B cell (primary cell): Measurements from ENCODE around the gene ARHGAP26. TPM values are rescaled to one million over a fixed set of nuclear protein-coding genes. Genes with fewer than 3 reads are reported as not detected.

ENCODE experiments used
- ATAC-seq: fragments of 200-7000 bp; cut with Tn5 transposase; one replicate; pipeline ENCODE4 v1.10.0; 2021; ENCODE audit warnings: low read depth, mild to moderate bottlenecking, moderate number of reproducible peaks, moderate library complexity
- CTCF ChIA-PET: fragments of 350-600 bp; sonication (Branson Sonifier 250); formaldehyde crosslinking; loops from one replicate; lab custom pipeline; 2021; ENCODE audit warnings: antibody characterized with exemption, inconsistent platforms; lab: Charles Lee
- POLR2A ChIA-PET: fragments of 350-600 bp; sonication (Branson Sonifier 250); formaldehyde crosslinking; loops from one replicate; lab custom pipeline; 2021; ENCODE audit warnings: antibody characterized with exemption; lab: Charles Lee
- DNase-seq: peaks from one replicate; pipeline ENCODE4 v3.0.0; 2013
- H2AFZ ChIP-seq: 2 replicates; pipeline ENCODE4 v1.6.1; 2012; ENCODE audit warnings: mild to moderate bottlenecking, low read depth, low read length; ENCODE audit not compliant: insufficient read depth, poor library complexity, severe bottlenecking
- H3K27ac ChIP-seq, 2 donors: 1 replicate in 1 of 2; 2 replicates in 1 of 2; pipeline ENCODE4 v1.5.1; 2012 to 2013; ENCODE audit warnings: low read length in 2 of 2, mild to moderate bottlenecking in 2 of 2, moderate library complexity in 1 of 2
- H3K27me3 ChIP-seq, 4 experiments: fragments of 200-600 bp in 1 of 4; sonication (generic) in 1 of 4; replicated peaks in 1 of 4; 1 replicate in 2 of 4; 2 replicates in 2 of 4; pipeline versions ENCODE4 v1.6.1 to v1.7.0; 2013 to 2016; ENCODE audit warnings: low read length in 3 of 4, mild to moderate bottlenecking in 2 of 4, mixed read lengths in 1 of 4, moderate library complexity in 1 of 4; ENCODE audit not compliant: insufficient read depth in 4 of 4, control insufficient read depth in 3 of 4; ENCODE audit errors: control extremely low read depth in 1 of 4
- H3K36me3 ChIP-seq, 2 experiments: replicated peaks in 1 of 2; 1 replicate in 1 of 2; 2 replicates in 1 of 2; pipeline versions ENCODE4 v1.6.1 to v1.7.1; 2013; ENCODE audit warnings: low read length in 1 of 2; ENCODE audit not compliant: insufficient read depth in 2 of 2, control insufficient read depth in 1 of 2; ENCODE audit errors: control extremely low read depth in 1 of 2, extremely low read depth in 1 of 2
- H3K4me1 ChIP-seq, 2 donors: fragments of 200-600 bp in 1 of 2; sonication (generic) in 1 of 2; 1 replicate in 1 of 2; 2 replicates in 1 of 2; pipeline versions ENCODE4 v1.5.1 to v1.6.1; 2013 to 2017; ENCODE audit warnings: low read length in 2 of 2; ENCODE audit not compliant: control insufficient read depth in 2 of 2, insufficient read depth in 2 of 2
- H3K4me2 ChIP-seq: replicated peaks from 2 replicates; pipeline ENCODE3; 2012; ENCODE audit warnings: mild to moderate bottlenecking, low read depth, low read length; ENCODE audit not compliant: poor library complexity, severe bottlenecking
- H3K4me3 ChIP-seq, 5 experiments: fragments of 200-600 bp in 1 of 5; sonication (generic) in 1 of 5; 1 replicate in 3 of 5; 2 replicates in 2 of 5; pipeline versions ENCODE4 v1.5.1 to v1.7.0; 2011 to 2016; ENCODE audit warnings: low read length in 4 of 5, mild to moderate bottlenecking in 4 of 5, low read depth in 2 of 5, control low read depth in 1 of 5, moderate library complexity in 1 of 5; ENCODE audit not compliant: insufficient read depth in 1 of 5; ENCODE audit errors: control extremely low read depth in 1 of 5, extremely low read depth in 1 of 5
- H3K79me2 ChIP-seq: fragments of 200-600 bp; sonication (generic); one replicate; pipeline ENCODE4 v1.6.0; 2016; ENCODE audit warnings: low read length; ENCODE audit not compliant: control insufficient read depth, insufficient read depth
- H3K9ac ChIP-seq: fragments of 200-600 bp; sonication (generic); 2 replicates; pipeline ENCODE4 v1.6.1; 2017; ENCODE audit warnings: mild to moderate bottlenecking, low read length, moderate library complexity
- H3K9me3 ChIP-seq, 3 donors: one replicate each; pipeline versions ENCODE4 v1.6.1 to v1.7.1; 2013; ENCODE audit warnings: low read length in 2 of 3; ENCODE audit not compliant: control insufficient read depth in 2 of 3, insufficient read depth in 1 of 3; ENCODE audit errors: control extremely low read depth in 1 of 3
- H4K20me1 ChIP-seq: 2 replicates; pipeline ENCODE4 v1.6.0; 2012; ENCODE audit warnings: mild to moderate bottlenecking, low read length; ENCODE audit not compliant: insufficient read depth, control insufficient read depth, poor library complexity, severe bottlenecking
- H3K27ac Mint-ChIP-seq: one replicate; pipeline ENCODE4 v1.8.0; 2021; ENCODE audit warnings: mixed read lengths
- H3K27me3 Mint-ChIP-seq: one replicate; pipeline ENCODE4 v1.8.0; 2021; ENCODE audit warnings: mixed read lengths
- H3K4me1 Mint-ChIP-seq: one replicate; pipeline ENCODE4 v1.8.0; 2021; ENCODE audit warnings: mixed read lengths
- H3K4me3 Mint-ChIP-seq: one replicate; pipeline ENCODE4 v1.8.0; 2021; ENCODE audit warnings: mixed read lengths
- H3K9me3 Mint-ChIP-seq: one replicate; pipeline ENCODE4 v1.8.0; 2022; ENCODE audit warnings: mixed read lengths; ENCODE audit not compliant: insufficient read depth
- EZH2 ChIP-seq: IDR thresholded peaks from 2 replicates; pipeline ENCODE4 v1.6.1; 2012; ENCODE audit warnings: borderline replicate concordance, low read depth, mild to moderate bottlenecking, moderate library complexity, low read length; ENCODE audit not compliant: insufficient read depth, poor library complexity, severe bottlenecking
- WGBS: methylation state at CpG from one replicate; pipeline ENCODE4 v1.1.5; 2013; ENCODE audit warnings: missing lambda C conversion rate; ENCODE audit not compliant: insufficient coverage; 5-methylcytosine and 5-hydroxymethylcytosine counted together
- intact Hi-C: fragments of 100-400 bp; cut with micrococcal nuclease; formaldehyde crosslinking; loops from one replicate; pipeline ENCODE4 v1.10.0; 2022
- polyA plus RNA-seq: library from polyadenylated mRNA; depleted of rRNA; stranded (reverse); fragments of >200 nt; gene quantifications from 2 replicates; pipeline ENCODE4 v1.2.3, GENCODE V29; 2012
- total RNA-seq, 2 donors: library from RNA; stranded (reverse); fragments of 120-200 nt in 1 of 2; gene quantifications; 1 replicate in 1 of 2; 2 replicates in 1 of 2; pipeline versions ENCODE4 v1.2.3 to v1.2.4, GENCODE V29; 2013 to 2022
- TF ChIP-seq, protein P1 (sequence below): fragments of 200-600 bp; IDR thresholded peaks from one replicate; pipeline ENCODE4 v1.8.0; 2022; ENCODE audit warnings: antibody characterized with exemption, mild to moderate bottlenecking

ARHGAP26 gene
- total and polyA plus RNA-seq, 2 donors (not counting 1 experiment from before 2014, with no cell fraction given), result 1.8 to 22.5 TPM

GRCh38 chr5:142825378-142826089 is 55.4 kb downstream of the ARHGAP26 start:
- H3K27ac Mint-ChIP-seq, result no peak overlapping the region
- H3K9me3 Mint-ChIP-seq, result no peaks in the 10 kb centered on the region
- ATAC-seq, result no peak
- Histone ChIP-seq H3K79me2 (peaks cover 8% of the 10 kb centered on the region), H3K36me3 (no peaks in the 10 kb centered on the region), H3K27ac (no peak overlapping the region), H3K9me3 (no peaks in the 10 kb centered on the region), H2AFZ (no peak overlapping the region), H3K4me1 (peaks cover 0 to 2% of the 10 kb centered on the region in 2 donors), H3K4me3 (no peak overlapping the region), H3K9ac (no peak overlapping the region), H3K27me3 (no peaks in the 10 kb centered on the region), H4K20me1 (no peaks in the 10 kb centered on the region), H3K4me2 (no peak overlapping the region)
- CTCF ChIA-PET, result no interaction called here
- DNase-seq, result no peak
- no peaks in the 10 kb centered on the region for H3K27me3 Mint-ChIP-seq
- POLR2A ChIA-PET, result no interaction called here
- H3K4me1 Mint-ChIP-seq, result peaks cover 2% of the 10 kb centered on the region
- WGBS, result 88% methylated on average over 9 of the region's 13 CpGs
- TF ChIP-seq, protein P1, sequence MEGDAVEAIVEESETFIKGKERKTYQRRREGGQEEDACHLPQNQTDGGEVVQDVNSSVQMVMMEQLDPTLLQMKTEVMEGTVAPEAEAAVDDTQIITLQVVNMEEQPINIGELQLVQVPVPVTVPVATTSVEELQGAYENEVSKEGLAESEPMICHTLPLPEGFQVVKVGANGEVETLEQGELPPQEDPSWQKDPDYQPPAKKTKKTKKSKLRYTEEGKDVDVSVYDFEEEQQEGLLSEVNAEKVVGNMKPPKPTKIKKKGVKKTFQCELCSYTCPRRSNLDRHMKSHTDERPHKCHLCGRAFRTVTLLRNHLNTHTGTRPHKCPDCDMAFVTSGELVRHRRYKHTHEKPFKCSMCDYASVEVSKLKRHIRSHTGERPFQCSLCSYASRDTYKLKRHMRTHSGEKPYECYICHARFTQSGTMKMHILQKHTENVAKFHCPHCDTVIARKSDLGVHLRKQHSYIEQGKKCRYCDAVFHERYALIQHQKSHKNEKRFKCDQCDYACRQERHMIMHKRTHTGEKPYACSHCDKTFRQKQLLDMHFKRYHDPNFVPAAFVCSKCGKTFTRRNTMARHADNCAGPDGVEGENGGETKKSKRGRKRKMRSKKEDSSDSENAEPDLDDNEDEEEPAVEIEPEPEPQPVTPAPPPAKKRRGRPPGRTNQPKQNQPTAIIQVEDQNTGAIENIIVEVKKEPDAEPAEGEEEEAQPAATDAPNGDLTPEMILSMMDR, result no peak
- TF ChIP-seq EZH2, result no peak
- H3K4me3 Mint-ChIP-seq, result no peak overlapping the region
- intact Hi-C loops, result no loop called here

GRCh38 chr5:142826093-142826492 is 55.9 kb downstream of the ARHGAP26 start:
- no peak for ATAC-seq
- H3K4me3 Mint-ChIP-seq, result no peak overlapping the region
- no peaks in the 10 kb centered on the region for H3K9me3 ChIP-seq
- TF ChIP-seq, protein P1, result no peak
- TF ChIP-seq EZH2, result no peak
- peaks cover 0 to 2% of the 10 kb centered on the region in 2 donors for H3K4me1 ChIP-seq
- H4K20me1 ChIP-seq, result no peaks in the 10 kb centered on the region
- no peak overlapping the region for H2AFZ ChIP-seq
- CTCF ChIA-PET, result no interaction called here
- no peak overlapping the region for H3K27ac ChIP-seq
- no peaks in the 10 kb centered on the region for H3K36me3 ChIP-seq
- no peak for DNase-seq
- H3K9me3 Mint-ChIP-seq, result no peaks in the 10 kb centered on the region
- intact Hi-C loops, result no loop called here
- peaks cover 2% of the 10 kb centered on the region for H3K4me1 Mint-ChIP-seq
- POLR2A ChIA-PET, result no interaction called here
- no peak overlapping the region for H3K27ac Mint-ChIP-seq
- H3K4me3 ChIP-seq, result no peak overlapping the region
- 100% methylated on average over 1 of the region's 5 CpGs for WGBS
- H3K4me2 ChIP-seq, result no peak overlapping the region
- no peak overlapping the region for H3K9ac ChIP-seq
- no peaks in the 10 kb centered on the region for H3K27me3 ChIP-seq
- H3K27me3 Mint-ChIP-seq, result no peaks in the 10 kb centered on the region
- H3K79me2 ChIP-seq, result peaks cover 8% of the 10 kb centered on the region
